NCI-H510A treated with DMSO at 0.1 percent for 48 hours (cell line): Measurements from ENCODE around the gene ACOXL.

Experiments used
- DNase-seq: peaks from one replicate; lab custom pipeline; 2025; lab: John Stamatoyannopoulos, UW

Gene ACOXL

GRCh38 chr2:110718990-110719389 lies 13.4 kb upstream of the ACOXL start:
- no peak for DNase-seq

GRCh38 chr2:110720547-110720946 lies 11.8 kb upstream of the ACOXL start:
- no peak for DNase-seq

GRCh38 chr2:110724820-110725219 lies 7.6 kb upstream of the ACOXL start:
- no peak for DNase-seq

GRCh38 chr2:110725370-110725769 lies 7.0 kb upstream of the ACOXL start:
- DNase-seq: no peak

GRCh38 chr2:110725859-110726258 lies 6.5 kb upstream of the ACOXL start:
- DNase-seq: no peak

- DNase-seq: no peak
Observed at GRCh38 chr2:110726285-110726684, 6.1 kb upstream of the ACOXL start.

- DNase-seq: no peak
Observed at GRCh38 chr2:110727923-110728322, 4.5 kb upstream of the ACOXL start.

- DNase-seq: no peak
Observed at GRCh38 chr2:110729106-110729505, 3.3 kb upstream of the ACOXL start.

GRCh38 chr2:110731064-110731463 lies 1.3 kb upstream of the ACOXL start:
- DNase-seq: no peak

- DNase-seq: peak; percentile 46
Observed at GRCh38 chr2:110735366-110735765, 3.0 kb downstream of the ACOXL start.

GRCh38 chr2:110737783-110738182 lies 5.4 kb downstream of the ACOXL start:
- no peak for DNase-seq

- DNase-seq: no peak
Observed at GRCh38 chr2:110740747-110741349, 8.5 kb downstream of the ACOXL start.

GRCh38 chr2:110741491-110741980 lies 9.2 kb downstream of the ACOXL start:
- no peak for DNase-seq

GRCh38 chr2:110742412-110742811 lies 10.0 kb downstream of the ACOXL start:
- no peak for DNase-seq

- no peak for DNase-seq
Observed at GRCh38 chr2:110743600-110743999, 11.2 kb downstream of the ACOXL start.

GRCh38 chr2:110744429-110744828 lies 12.1 kb downstream of the ACOXL start:
- no peak for DNase-seq

- no peak for DNase-seq
Observed at GRCh38 chr2:110745048-110745447, 12.7 kb downstream of the ACOXL start.

GRCh38 chr2:110746586-110747521 lies 14.5 kb downstream of the ACOXL start:
- no peak for DNase-seq

- no peak for DNase-seq
Observed at GRCh38 chr2:110747522-110748488, 15.4 kb downstream of the ACOXL start.

- peak; percentile 80 for DNase-seq
Observed at GRCh38 chr2:110748489-110748867, 16.1 kb downstream of the ACOXL start.

GRCh38 chr2:110751642-110752041 lies 19.3 kb downstream of the ACOXL start:
- DNase-seq: no peak

GRCh38 chr2:110752871-110753270 lies 20.5 kb downstream of the ACOXL start:
- DNase-seq: no peak
